Psoas muscle (tissue), 8 donors: ENCODE measurements around the gene MLH3. TPM values are rescaled to one million over a fixed set of nuclear protein-coding genes. Genes with fewer than 3 reads are reported as not detected.
"Not testable (repeated sequence)": the region's sequence is repeated elsewhere in the genome, so short reads cannot be mapped to it uniquely, and the experiment has no call there.

Source experiments
- ATAC-seq, 4 donors: fragments of 200-7000 bp; cut with Tn5 transposase; one replicate each; pipeline ENCODE4 v1.9.1; 2020; ENCODE audit warnings: moderate library complexity in 3 of 4, mild to moderate bottlenecking in 2 of 4
- DNase-seq, 2 donors: peaks; one replicate each; pipeline ENCODE4 v3.0.0-alpha.2; 2020
- H3K27ac ChIP-seq: fragments of 200-600 bp; one replicate; pipeline ENCODE4 v1.8.0; 2022
- H3K27me3 ChIP-seq, 3 donors: fragments of 200-600 bp in 1 of 3; one replicate each; pipeline versions ENCODE4 v1.6.1 to v1.8.0; 2013 to 2022; ENCODE audit warnings: low read length in 2 of 3, mild to moderate bottlenecking in 2 of 3, moderate library complexity in 1 of 3; ENCODE audit not compliant: insufficient read depth in 3 of 3
- H3K36me3 ChIP-seq, 2 donors: fragments of 200-600 bp in 1 of 2; one replicate each; pipeline versions ENCODE4 v1.6.1 to v1.8.0; 2013 to 2022; ENCODE audit warnings: low read depth in 1 of 2, mild to moderate bottlenecking in 1 of 2, moderate library complexity in 1 of 2; ENCODE audit not compliant: insufficient read depth in 1 of 2
- H3K4me1 ChIP-seq: fragments of 200-600 bp; one replicate; pipeline ENCODE4 v1.8.0; 2022
- H3K4me3 ChIP-seq: fragments of 200-600 bp; one replicate; pipeline ENCODE4 v1.8.0; 2022; ENCODE audit warnings: mild to moderate bottlenecking
- H3K9me3 ChIP-seq: fragments of 200-600 bp; one replicate; pipeline ENCODE4 v1.8.0; 2022
- WGBS, 3 donors: extraction: QIAGEN DNeasy Blood & Tissue Kit; methylation state at CpG; one replicate each; pipeline versions ENCODE4 v1.1.6 to v1.1.7; 2013; 5-methylcytosine and 5-hydroxymethylcytosine counted together
- intact Hi-C, 2 donors: fragments of 100-400 bp; cut with DNase I; formaldehyde crosslinking; loops; one replicate each; pipeline versions ENCODE4 v1.11.0 to v1.14.2; 2022
- polyA plus RNA-seq, 3 donors: library from polyadenylated mRNA; stranded (reverse); fragments of 200-250 nt; gene quantifications; one replicate each; pipeline ENCODE4 v1.2.3, GENCODE V29; 2013
- total RNA-seq, 4 donors: library from RNA; stranded (reverse); fragmentation: NEBNext Ultra II Directional in 2 of 4; extraction: Animal tissue kit (Norgen Biotek cat#: 25700) in 2 of 4; gene quantifications; one replicate each; pipeline versions ENCODE4 v1.2.1 to v1.2.4, GENCODE V29; 2021 to 2023
- TF ChIP-seq, protein P1 (sequence below): fragments of 200-600 bp; IDR thresholded peaks from one replicate; pipeline ENCODE4 v1.8.0; 2022; ENCODE audit warnings: antibody characterized with exemption
- donor health status: healthy with polysubstance abuse.
- donor health status: DM: no; HTN: no; CAD: no; lungs with moderate emphysema.
- donor health status: Bipolar disorder and iron deficiency.
- donor health status: healthy.
- donor health status: DM: yes; HTN: yes; CAD: no.
- donor health status: DM: no; HTN: no; CAD: no.
- donor health status: DM: no; HTN: no; CAD: no.
- donor health status: DM: yes; HTN: yes; CAD: no.

Gene MLH3
- total and polyA plus RNA-seq, 7 donors, result 7.9 to 24.1 (median 15.7) TPM

GRCh38 chr14:75002392-75003249 is 48.6 kb downstream of the MLH3 start, which contains the start of gene EIF2B2:
TSS of gene EIF2B2 (plus strand) at chr14:75002921. CDS start at chr14:75002991, 70 bp downstream.
- Histone ChIP-seq H3K27me3 (no peaks in the 10 kb centered on the region), H3K27ac (peak within 1 kb of the TSS; percentile 92), H3K4me1 (peaks cover 16% of the 10 kb centered on the region), H3K4me3 (peak within 1 kb of the TSS; percentile 92), H3K36me3 (peaks cover 9 to 39% of the 10 kb centered on the region in 2 donors), H3K9me3 (peaks cover 10% of the 10 kb centered on the region)
- DNase-seq (peak; percentile 98 to 99), ATAC-seq (peak; percentile 99)
- TF ChIP-seq, protein P1, sequence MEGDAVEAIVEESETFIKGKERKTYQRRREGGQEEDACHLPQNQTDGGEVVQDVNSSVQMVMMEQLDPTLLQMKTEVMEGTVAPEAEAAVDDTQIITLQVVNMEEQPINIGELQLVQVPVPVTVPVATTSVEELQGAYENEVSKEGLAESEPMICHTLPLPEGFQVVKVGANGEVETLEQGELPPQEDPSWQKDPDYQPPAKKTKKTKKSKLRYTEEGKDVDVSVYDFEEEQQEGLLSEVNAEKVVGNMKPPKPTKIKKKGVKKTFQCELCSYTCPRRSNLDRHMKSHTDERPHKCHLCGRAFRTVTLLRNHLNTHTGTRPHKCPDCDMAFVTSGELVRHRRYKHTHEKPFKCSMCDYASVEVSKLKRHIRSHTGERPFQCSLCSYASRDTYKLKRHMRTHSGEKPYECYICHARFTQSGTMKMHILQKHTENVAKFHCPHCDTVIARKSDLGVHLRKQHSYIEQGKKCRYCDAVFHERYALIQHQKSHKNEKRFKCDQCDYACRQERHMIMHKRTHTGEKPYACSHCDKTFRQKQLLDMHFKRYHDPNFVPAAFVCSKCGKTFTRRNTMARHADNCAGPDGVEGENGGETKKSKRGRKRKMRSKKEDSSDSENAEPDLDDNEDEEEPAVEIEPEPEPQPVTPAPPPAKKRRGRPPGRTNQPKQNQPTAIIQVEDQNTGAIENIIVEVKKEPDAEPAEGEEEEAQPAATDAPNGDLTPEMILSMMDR, result peak; percentile 20
- intact Hi-C loops, result loop anchor here (5.0 to 10.0 kb wide), 2 partner anchors 55 to 62 kb away; partner anchors contain the start of genes ACYP1 (in 1 of the 2) and ZC2HC1C (in 1 of the 2)
- WGBS, 3 donors, result 0 to 1% (median 1%) methylated on average over 62 to 66 of the region's 66 CpGs

DNA sequence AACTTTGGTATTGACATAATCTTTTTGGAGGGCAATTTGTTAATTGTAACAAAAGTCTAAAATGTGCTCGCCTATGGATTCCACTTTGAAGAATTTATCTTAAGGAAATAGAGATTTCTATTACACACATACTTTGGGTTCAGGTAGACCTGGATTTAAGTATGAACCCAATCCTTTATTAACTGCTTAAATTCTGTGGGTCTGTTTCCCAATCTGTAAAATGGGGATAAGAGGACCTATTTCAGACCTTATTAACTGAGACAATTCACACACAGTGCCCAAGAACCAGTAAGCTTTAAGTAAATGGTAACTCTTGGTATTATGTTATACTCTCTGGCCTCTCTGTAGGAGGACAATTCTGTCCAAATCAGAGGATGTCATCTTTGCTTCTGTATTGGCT is 49.4 kb downstream of the MLH3 start:
- H3K9me3 ChIP-seq, result peaks cover 10% of the 10 kb centered on the region
- peaks cover 16% of the 10 kb centered on the region for H3K4me1 ChIP-seq
- 96 to 98% (median 97%) methylated on average over 1 of the region's 1 CpG for WGBS, 3 donors
- TF ChIP-seq, protein P1, result no peak
- peaks cover 7 to 32% of the 10 kb centered on the region in 2 donors for H3K36me3 ChIP-seq
- intact Hi-C loops, result loop anchor here (5.0 to 10.0 kb wide), 2 partner anchors 55 to 63 kb away; partner anchors contain the start of genes ACYP1 (in 1 of the 2) and ZC2HC1C (in 1 of the 2)
- no peak for DNase-seq
- no peaks in the 10 kb centered on the region for H3K27me3 ChIP-seq
- peak overlapping the region; percentile 92 for H3K27ac ChIP-seq
- no peak for ATAC-seq
- H3K4me3 ChIP-seq, result peak overlapping the region; percentile 92

DNA sequence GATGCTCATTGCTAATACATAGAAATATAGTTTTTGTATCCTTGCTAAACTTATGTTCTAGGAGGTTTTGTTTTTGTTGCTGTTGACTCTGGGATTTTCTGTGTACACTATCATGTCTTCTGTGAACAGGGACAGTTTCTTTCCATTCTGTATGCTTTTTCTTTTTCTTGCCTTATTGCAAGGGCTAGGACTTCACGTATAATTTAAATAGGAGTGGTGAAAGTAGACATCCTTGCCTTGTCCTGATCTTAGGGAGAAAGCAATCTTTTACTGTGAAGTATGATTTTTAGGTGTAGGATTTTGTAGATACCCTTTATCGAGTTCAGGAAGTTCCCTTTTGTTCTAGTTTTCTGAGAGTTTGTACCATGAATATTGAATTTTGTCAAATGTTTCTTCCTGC is 50.0 kb downstream of the MLH3 start:
- Histone ChIP-seq H3K4me1 (peaks cover 16% of the 10 kb centered on the region), H3K27me3 (no peaks in the 10 kb centered on the region), H3K36me3 (peaks cover 3 to 25% of the 10 kb centered on the region in 2 donors), H3K9me3 (peaks cover 10% of the 10 kb centered on the region), H3K4me3 (no peak overlapping the region), H3K27ac (no peak overlapping the region)
- TF ChIP-seq, protein P1, result no peak
- ATAC-seq (no peak), DNase-seq (no peak)
- WGBS, 3 donors, result 88 to 95% (median 91%) methylated on average over 2 of the region's 2 CpGs
- intact Hi-C loops, result loop anchor here (5.0 to 10.0 kb wide), 2 partner anchors 54 to 64 kb away; partner anchors contain the start of genes ACYP1 (in 1 of the 2) and ZC2HC1C (in 1 of the 2)

- ATAC-seq, H3K9me3 ChIP-seq, intact Hi-C loops, H3K27ac ChIP-seq, H3K36me3 ChIP-seq, H3K27me3 ChIP-seq, H3K4me3 ChIP-seq, DNase-seq, H3K4me1 ChIP-seq: not testable (repeated sequence)
- WGBS, 3 donors, result 86 to 94% (median 94%) methylated on average over 3 to 6 of the region's 7 CpGs
Measured at GRCh38 chr14:74995781-74996180, 55.5 kb downstream of the MLH3 start.

- H3K27ac ChIP-seq, H3K4me3 ChIP-seq, H3K4me1 ChIP-seq, H3K9me3 ChIP-seq, DNase-seq, intact Hi-C loops, ATAC-seq, H3K36me3 ChIP-seq, H3K27me3 ChIP-seq: not testable (repeated sequence)
- 92 to 94% (median 93%) methylated on average over 21 to 28 of the region's 28 CpGs for WGBS, 3 donors
Measured at GRCh38 chr14:74994182-74994581, 57.1 kb downstream of the MLH3 start.
